ENCODE data around the gene LACRT.

DNA sequence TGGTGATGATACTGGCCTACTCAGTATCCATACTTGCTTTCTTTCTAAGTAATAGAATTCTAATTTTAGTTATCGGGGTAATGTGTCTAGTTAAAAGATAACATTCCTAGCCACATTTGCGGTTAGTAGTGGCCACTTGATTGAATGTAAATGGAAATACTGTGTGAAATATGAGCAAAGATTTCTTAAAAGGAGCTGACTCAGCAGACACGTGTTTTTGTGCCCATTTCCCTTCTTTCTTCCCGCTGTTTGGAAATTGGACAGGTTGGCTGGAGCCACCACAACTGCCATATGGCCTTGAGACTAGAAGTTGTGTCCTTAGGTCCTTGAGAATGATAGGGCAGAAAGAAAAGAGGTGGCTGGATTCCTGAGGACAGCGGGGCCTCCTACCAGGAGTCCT is 33.2 kb upstream of the LACRT start:
- TF ChIP-seq, protein P1, sequence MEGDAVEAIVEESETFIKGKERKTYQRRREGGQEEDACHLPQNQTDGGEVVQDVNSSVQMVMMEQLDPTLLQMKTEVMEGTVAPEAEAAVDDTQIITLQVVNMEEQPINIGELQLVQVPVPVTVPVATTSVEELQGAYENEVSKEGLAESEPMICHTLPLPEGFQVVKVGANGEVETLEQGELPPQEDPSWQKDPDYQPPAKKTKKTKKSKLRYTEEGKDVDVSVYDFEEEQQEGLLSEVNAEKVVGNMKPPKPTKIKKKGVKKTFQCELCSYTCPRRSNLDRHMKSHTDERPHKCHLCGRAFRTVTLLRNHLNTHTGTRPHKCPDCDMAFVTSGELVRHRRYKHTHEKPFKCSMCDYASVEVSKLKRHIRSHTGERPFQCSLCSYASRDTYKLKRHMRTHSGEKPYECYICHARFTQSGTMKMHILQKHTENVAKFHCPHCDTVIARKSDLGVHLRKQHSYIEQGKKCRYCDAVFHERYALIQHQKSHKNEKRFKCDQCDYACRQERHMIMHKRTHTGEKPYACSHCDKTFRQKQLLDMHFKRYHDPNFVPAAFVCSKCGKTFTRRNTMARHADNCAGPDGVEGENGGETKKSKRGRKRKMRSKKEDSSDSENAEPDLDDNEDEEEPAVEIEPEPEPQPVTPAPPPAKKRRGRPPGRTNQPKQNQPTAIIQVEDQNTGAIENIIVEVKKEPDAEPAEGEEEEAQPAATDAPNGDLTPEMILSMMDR (IDR thresholded peaks at IDR 0.05) = no peak
- TF ChIP-seq EP300 (IDR thresholded peaks at IDR 0.05) = no peak
